Activated CD4-positive, alpha-beta T cell treated with anti-CD3 and anti-CD28 coated beads for 36 hours (primary cell): ENCODE results near the gene OR2AG1. TPM values are rescaled to one million over a fixed set of nuclear protein-coding genes. Genes with fewer than 3 reads are reported as not detected.
"Not testable (repeated sequence)": the region's sequence is repeated elsewhere in the genome, so short reads cannot be mapped to it uniquely, and the experiment has no call there.

Source experiments
- ATAC-seq: fragments of 200-7000 bp; cut with Tn5 transposase; one replicate; pipeline ENCODE4 v1.10.0; 2021; ENCODE audit warnings: mild to moderate bottlenecking, moderate library complexity
- CTCF ChIA-PET: fragments of 350-600 bp; sonication (Branson Sonifier 250); formaldehyde crosslinking; loops from one replicate; lab custom pipeline; 2021; ENCODE audit warnings: antibody characterized with exemption; lab: Charles Lee
- POLR2A ChIA-PET: fragments of 350-600 bp; sonication (Branson Sonifier 250); formaldehyde crosslinking; loops from one replicate; lab custom pipeline; 2021; ENCODE audit warnings: antibody characterized with exemption, inconsistent platforms; lab: Charles Lee
- DNase-seq: peaks from one replicate; pipeline ENCODE4 v3.0.0-alpha.2; 2020
- H3K27ac Mint-ChIP-seq: one replicate; pipeline ENCODE4 v1.8.0; 2021; ENCODE audit warnings: mixed read lengths
- H3K27me3 Mint-ChIP-seq: one replicate; pipeline ENCODE4 v1.8.0; 2021; ENCODE audit warnings: mixed read lengths
- H3K36me3 Mint-ChIP-seq: one replicate; pipeline ENCODE4 v1.8.0; 2021; ENCODE audit warnings: low read depth, mixed read lengths
- H3K4me1 Mint-ChIP-seq: one replicate; pipeline ENCODE4 v1.8.0; 2021; ENCODE audit warnings: mixed read lengths
- H3K4me3 Mint-ChIP-seq: one replicate; pipeline ENCODE4 v1.8.0; 2021; ENCODE audit warnings: mild to moderate bottlenecking, moderate library complexity, mixed read lengths
- H3K9me3 Mint-ChIP-seq: one replicate; pipeline ENCODE4 v1.8.0; 2021; ENCODE audit warnings: low read depth, mixed read lengths
- intact Hi-C, 2 experiments: fragments of 100-400 bp; cut with DNase I in 1 of 2; cut with micrococcal nuclease in 1 of 2; formaldehyde crosslinking; loops; one replicate each; pipeline versions ENCODE4 v1.14.2 to v1.15.1; 2022 to 2024; cut with DNase I, micrococcal nuclease
- total RNA-seq, 2 experiments: library from RNA; stranded (reverse); gene quantifications; one replicate each; pipeline ENCODE4 v1.2.3, GENCODE V29; 2021

OR2AG1 gene
- total RNA-seq, 2 experiments from 2014 or later: not detected

GRCh38 chr11:6780829-6781228, 2.0 kb upstream of the OR2AG1 start:
- CTCF ChIA-PET: interaction anchor here (1.0 kb wide), 1 partner anchor 31 kb away, joined by 5 read pairs; no protein-coding TSS in a partner anchor
- H3K27ac Mint-ChIP-seq: no peak overlapping the region
- POLR2A ChIA-PET: no interaction called here

DNA sequence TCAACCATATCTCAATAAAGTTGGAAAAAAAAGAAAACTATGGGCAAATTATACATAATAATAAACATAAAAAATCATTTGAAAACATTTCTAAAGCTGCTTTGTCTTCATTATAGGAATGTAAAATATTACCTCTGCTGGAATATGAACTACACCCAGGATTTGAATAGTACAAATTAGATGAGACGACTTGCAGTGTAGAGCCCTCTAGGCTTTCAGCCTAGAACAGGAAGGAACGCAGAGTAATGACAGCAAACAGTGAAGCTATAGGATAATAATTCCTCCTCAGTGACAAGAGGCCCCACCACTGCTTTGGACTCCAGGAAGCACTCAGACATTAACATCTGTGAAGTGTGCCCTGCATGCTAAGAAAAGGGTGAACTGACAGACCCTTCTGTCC, 7.7 kb downstream of the OR2AG1 start:
- no peak for ATAC-seq
- no peak for DNase-seq
- Mint-ChIP-seq H3K4me1 (no peaks in the 10 kb centered on the region), H3K27me3 (peaks cover 10% of the 10 kb centered on the region), H3K9me3 (no peaks in the 10 kb centered on the region), H3K4me3 (no peak overlapping the region), H3K36me3 (no peaks in the 10 kb centered on the region), H3K27ac (no peak overlapping the region)
- POLR2A ChIA-PET: no interaction called here
- CTCF ChIA-PET: interaction anchor here (2.2 kb wide), 1 partner anchor 21 kb away, joined by 10 read pairs; no protein-coding TSS in a partner anchor
- intact Hi-C loops: no loop called here

More at GRCh38 chr11:6780829-6781228, 2.0 kb upstream of the OR2AG1 start:
- peaks cover 8% of the 10 kb centered on the region for H3K27me3 Mint-ChIP-seq
- H3K9me3 Mint-ChIP-seq: no peaks in the 10 kb centered on the region
- intact Hi-C loops: no loop called here
- ATAC-seq: no peak
- DNase-seq: no peak
- no peaks in the 10 kb centered on the region for H3K36me3 Mint-ChIP-seq
- no peak overlapping the region for H3K4me3 Mint-ChIP-seq
- no peaks in the 10 kb centered on the region for H3K4me1 Mint-ChIP-seq

DNA sequence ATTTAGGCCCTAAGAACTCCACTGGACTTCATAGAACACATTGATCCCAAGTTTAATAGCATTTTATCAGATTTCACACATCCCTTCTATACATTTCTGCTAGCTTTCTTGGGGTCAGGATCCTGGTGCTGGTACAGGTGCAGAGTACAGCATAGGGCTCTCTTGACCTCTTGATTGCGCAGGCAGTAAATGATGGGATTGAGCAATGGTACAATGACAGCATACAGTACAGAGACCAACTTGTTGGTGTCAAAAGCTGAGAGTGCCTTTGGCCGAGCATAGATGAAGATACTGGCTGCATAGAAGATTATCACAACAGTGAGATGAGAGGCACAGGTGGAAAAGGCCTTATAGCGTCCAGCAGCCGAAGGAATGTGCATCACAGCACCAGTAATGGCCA, 11.8 kb downstream of the OR2AG1 start:
- Mint-ChIP-seq H3K4me3 (no peak overlapping the region), H3K36me3 (no peaks in the 10 kb centered on the region), H3K9me3 (no peaks in the 10 kb centered on the region), H3K27me3 (peaks cover under 1% of the 10 kb centered on the region), H3K27ac (no peak overlapping the region), H3K4me1 (no peaks in the 10 kb centered on the region)
- POLR2A ChIA-PET: no interaction called here
- ATAC-seq (no peak), DNase-seq (no peak)
- intact Hi-C loops: no loop called here
- CTCF ChIA-PET: interaction anchor here (0.8 to 0.9 kb wide), 2 partner anchors 17 to 18 kb away, joined by 3 read pairs; no protein-coding TSS in a partner anchor

DNA sequence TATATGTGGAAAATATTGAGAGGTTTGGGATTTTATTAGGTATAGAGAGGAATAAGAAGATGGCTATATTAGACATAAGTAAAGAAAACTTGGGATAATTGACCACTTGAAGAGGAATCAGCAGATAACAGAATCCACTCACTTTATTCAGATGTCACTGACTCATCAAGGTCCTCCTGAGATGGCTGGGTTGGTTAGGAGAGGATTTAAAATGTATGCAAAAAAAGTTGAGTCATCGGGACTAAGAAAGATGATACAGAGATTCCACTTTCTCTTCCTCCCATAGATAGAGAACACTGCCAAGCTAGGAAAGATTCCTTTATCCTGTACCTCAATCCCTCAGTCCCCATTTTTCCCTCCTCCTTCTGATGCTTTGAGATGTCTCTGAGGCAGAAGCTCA, 16.6 kb downstream of the OR2AG1 start, which contains the start of gene OR6A2:
OR6A2 (minus strand) TSS at position 288 of the 400 bp plus-strand sequence. CDS start 3,981 bp downstream, outside the sequence.
- peak; percentile 69 for ATAC-seq
- Mint-ChIP-seq H3K4me3 (no peak within 1 kb of the TSS), H3K27me3 (no peaks in the 10 kb centered on the region), H3K9me3 (peaks cover 7% of the 10 kb centered on the region), H3K27ac (no peak within 1 kb of the TSS), H3K36me3 (no peaks in the 10 kb centered on the region), H3K4me1 (no peaks in the 10 kb centered on the region)
- intact Hi-C loops: no loop called here
- ChIA-PET CTCF (interaction anchor here (1.7 kb wide), 1 partner anchor 12 kb away, joined by 4 read pairs; no protein-coding TSS in a partner anchor), POLR2A (no interaction called here)
- no peak for DNase-seq

DNA sequence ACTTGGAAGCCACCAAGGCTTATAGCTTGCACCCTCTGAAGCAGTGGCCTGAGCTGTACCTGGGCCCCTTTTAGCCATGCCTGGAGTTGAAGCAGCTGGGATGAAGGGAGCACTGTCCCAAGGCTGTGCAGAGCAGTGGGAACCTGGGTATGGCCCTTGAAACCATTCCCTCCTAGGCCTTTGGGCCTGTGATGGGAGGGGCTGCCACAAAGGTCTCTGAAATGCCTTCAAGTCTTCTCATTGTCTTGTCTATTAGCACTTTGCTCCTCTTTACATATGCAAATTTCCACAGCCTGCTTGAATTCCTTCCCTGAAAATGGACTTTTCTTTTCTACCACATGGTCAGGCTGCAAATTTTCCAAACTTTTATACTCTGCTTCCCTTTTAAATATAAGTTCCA, 18.3 kb downstream of the OR2AG1 start:
- H3K27ac Mint-ChIP-seq, H3K9me3 Mint-ChIP-seq, DNase-seq, intact Hi-C loops, H3K27me3 Mint-ChIP-seq, H3K4me3 Mint-ChIP-seq, POLR2A ChIA-PET, H3K4me1 Mint-ChIP-seq, ATAC-seq, CTCF ChIA-PET, H3K36me3 Mint-ChIP-seq: not testable (repeated sequence)

DNA sequence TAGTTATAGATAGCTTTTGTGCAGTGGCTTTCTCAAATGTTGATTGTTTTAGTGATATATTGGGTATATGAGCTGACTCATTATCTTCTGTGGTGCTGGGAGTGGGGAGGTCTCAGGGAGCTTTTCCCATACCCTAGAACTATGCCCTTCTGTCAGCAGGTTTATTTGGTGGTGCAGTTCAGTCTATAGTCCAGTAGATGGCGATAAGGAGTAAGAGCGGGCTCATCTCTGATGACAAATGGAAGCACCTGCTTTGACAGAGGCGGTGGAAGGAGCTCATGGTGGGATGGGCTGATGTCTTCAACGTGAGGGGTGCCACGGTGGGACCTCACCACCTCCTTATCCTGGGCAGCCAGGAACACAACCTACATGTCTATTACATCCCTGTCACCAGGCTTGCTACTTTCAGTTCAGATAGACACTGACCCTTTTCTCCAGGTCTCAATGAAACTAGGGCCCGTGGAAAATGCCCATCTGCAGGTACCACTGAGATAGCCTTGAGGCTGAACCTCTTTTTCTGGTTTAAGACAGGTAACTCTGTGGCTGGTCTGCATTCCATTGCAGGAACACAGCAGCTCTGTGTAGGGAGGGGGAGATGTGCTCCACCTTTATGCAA, 29.7 kb downstream of the OR2AG1 start:
- no peaks in the 10 kb centered on the region for H3K9me3 Mint-ChIP-seq
- peak; percentile 85 for ATAC-seq
- H3K27ac Mint-ChIP-seq: no peak overlapping the region
- no peaks in the 10 kb centered on the region for H3K4me1 Mint-ChIP-seq
- no peak overlapping the region for H3K4me3 Mint-ChIP-seq
- peaks cover 10% of the 10 kb centered on the region for H3K27me3 Mint-ChIP-seq
- POLR2A ChIA-PET: no interaction called here
- CTCF ChIA-PET: interaction anchor here (0.6 to 3.3 kb wide), 30 partner anchors 9 to 1446 kb away, joined by 3 to 13 read pairs (median 4); partner anchors contain the start of genes OR10A5 and OR6A2
- H3K36me3 Mint-ChIP-seq: no peaks in the 10 kb centered on the region
- intact Hi-C loops: loop anchor here in 1 of 2 experiments (2.0 to 5.0 kb wide), 4 partner anchors 115 to 630 kb away; partner anchors contain the start of gene ZNF215
- peak; percentile 43 for DNase-seq

DNA sequence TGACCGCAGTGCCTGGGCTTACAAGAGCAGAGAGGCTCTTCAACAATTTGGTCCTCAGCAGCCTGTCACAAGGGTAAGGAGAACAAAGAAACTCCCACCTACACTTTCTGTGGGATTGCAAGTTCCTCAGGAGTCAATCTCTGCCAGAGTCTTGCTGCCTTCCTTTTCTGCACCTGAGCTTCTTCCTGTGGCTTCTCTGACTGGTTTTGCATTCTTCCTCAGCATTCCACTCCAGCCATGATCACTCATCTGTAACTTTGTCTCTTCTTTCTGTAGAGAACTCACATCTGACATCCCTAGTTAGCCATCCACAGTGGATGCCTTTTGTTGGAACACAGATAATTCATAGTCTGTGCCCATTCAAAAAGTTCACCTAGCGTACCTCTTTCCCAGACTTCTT, 30.8 kb downstream of the OR2AG1 start:
- H3K4me3 Mint-ChIP-seq: no peak overlapping the region
- POLR2A ChIA-PET: no interaction called here
- no peaks in the 10 kb centered on the region for H3K4me1 Mint-ChIP-seq
- CTCF ChIA-PET: no interaction called here
- DNase-seq (no peak), ATAC-seq (no peak)
- H3K9me3 Mint-ChIP-seq: no peaks in the 10 kb centered on the region
- H3K27ac Mint-ChIP-seq: no peak overlapping the region
- H3K36me3 Mint-ChIP-seq: peaks cover 2% of the 10 kb centered on the region
- peaks cover 7% of the 10 kb centered on the region for H3K27me3 Mint-ChIP-seq
- intact Hi-C loops: loop anchor here in 1 of 2 experiments (2.0 to 5.0 kb wide), 4 partner anchors 114 to 629 kb away; partner anchors contain the start of gene ZNF215

- Mint-ChIP-seq H3K9me3 (peaks cover 7% of the 10 kb centered on the region), H3K27ac (no peak overlapping the region), H3K4me1 (no peaks in the 10 kb centered on the region), H3K27me3 (peaks cover 14% of the 10 kb centered on the region), H3K36me3 (peaks cover 2% of the 10 kb centered on the region), H3K4me3 (no peak overlapping the region)
- intact Hi-C loops: no loop called here
- ATAC-seq: no peak
- DNase-seq: no peak
- POLR2A ChIA-PET: no interaction called here
- CTCF ChIA-PET: interaction anchor here (1.3 kb wide), 1 partner anchor 72 kb away, joined by 3 read pairs; no protein-coding TSS in a partner anchor
Measured at GRCh38 chr11:6817694-6818093, 34.9 kb downstream of the OR2AG1 start.

GRCh38 chr11:6818967-6819366, 36.1 kb downstream of the OR2AG1 start:
- H3K27me3 Mint-ChIP-seq: peaks cover 10% of the 10 kb centered on the region
- intact Hi-C loops: no loop called here
- ChIA-PET POLR2A (no interaction called here), CTCF (interaction anchor here (1.0 kb wide), 1 partner anchor 279 kb away, joined by 3 read pairs; no protein-coding TSS in a partner anchor)
- H3K9me3 Mint-ChIP-seq: peaks cover 7% of the 10 kb centered on the region
- DNase-seq (no peak), ATAC-seq (no peak)
- no peaks in the 10 kb centered on the region for H3K4me1 Mint-ChIP-seq
- no peak overlapping the region for H3K27ac Mint-ChIP-seq
- H3K4me3 Mint-ChIP-seq: no peak overlapping the region
- peaks cover 2% of the 10 kb centered on the region for H3K36me3 Mint-ChIP-seq

- Mint-ChIP-seq H3K27me3 (peaks cover 16% of the 10 kb centered on the region), H3K4me3 (no peak overlapping the region), H3K9me3 (peaks cover 7% of the 10 kb centered on the region), H3K36me3 (no peaks in the 10 kb centered on the region), H3K4me1 (no peaks in the 10 kb centered on the region), H3K27ac (no peak overlapping the region)
- no peak for ATAC-seq
- CTCF ChIA-PET: interaction anchor here (0.5 to 3.1 kb wide), 4 partner anchors 10 to 286 kb away, joined by 3 to 13 read pairs (median 4); no protein-coding TSS in a partner anchor
- POLR2A ChIA-PET: no interaction called here
- intact Hi-C loops: no loop called here
- DNase-seq: no peak
Measured at GRCh38 chr11:6824136-6824823, 41.5 kb downstream of the OR2AG1 start.

- Mint-ChIP-seq H3K27me3 (peaks cover 10% of the 10 kb centered on the region), H3K9me3 (peaks cover 2% of the 10 kb centered on the region), H3K36me3 (no peaks in the 10 kb centered on the region), H3K4me3 (no peak overlapping the region), H3K27ac (no peak overlapping the region), H3K4me1 (no peaks in the 10 kb centered on the region)
- DNase-seq (peak; percentile 34), ATAC-seq (peak; percentile 61)
- ChIA-PET CTCF (interaction anchor here (3.1 kb wide), 1 partner anchor 13 kb away, joined by 13 read pairs; no protein-coding TSS in a partner anchor), POLR2A (no interaction called here)
- intact Hi-C loops: no loop called here
Measured at GRCh38 chr11:6825231-6825744, 42.5 kb downstream of the OR2AG1 start.
